ENCODE data around the gene FAHD1.
A peak's percentile ranks its signal among the peaks of the same experiment; 100 is the strongest.
"Not testable (repeated sequence)": the region's sequence is repeated elsewhere in the genome, so short reads cannot be mapped to it uniquely, and the experiment has no call there.

The FAHD1 gene

GRCh38 chr16:1871974-1872635, 45.1 kb downstream of the FAHD1 start, which contains the start of gene MEIOB:
MEIOB (minus strand) TSS chr16:1872164; CDS start chr16:1868175, 3,989 bp downstream.
- no peak for TF ChIP-seq CTCF (IDR thresholded peaks at IDR 0.05; ENCODE audit: low read depth, low read length, missing control alignments)
- DNase-seq (ENCODE audit: low read depth), result no peak
- in situ Hi-C loops (cut with HindIII; ENCODE audit: low sequenced_read_pairs), result no loop called here
- H3K4me3 ChIP-seq (ENCODE audit: low read depth, low read length), result peak within 1 kb of the TSS; percentile 14

GRCh38 chr16:1874854-1875253, 47.8 kb downstream of the FAHD1 start:
- no peak overlapping the region for H3K4me3 ChIP-seq (ENCODE audit: low read depth, low read length)
- in situ Hi-C loops (cut with HindIII; ENCODE audit: low sequenced_read_pairs), result no loop called here
- DNase-seq (ENCODE audit: low read depth), result no peak
- TF ChIP-seq CTCF (IDR thresholded peaks at IDR 0.05; ENCODE audit: low read depth, low read length, missing control alignments), result no peak

- DNase-seq (ENCODE audit: low read depth); H3K4me3 ChIP-seq (ENCODE audit: low read depth, low read length); in situ Hi-C loops (cut with HindIII; ENCODE audit: low sequenced_read_pairs): not testable (repeated sequence)
Observed at GRCh38 chr16:1876066-1876465, 49.1 kb downstream of the FAHD1 start.

- no peak for TF ChIP-seq CTCF (IDR thresholded peaks at IDR 0.05; ENCODE audit: low read depth, low read length, missing control alignments)
- in situ Hi-C loops (cut with HindIII; ENCODE audit: low sequenced_read_pairs), result no loop called here
- H3K4me3 ChIP-seq (ENCODE audit: low read depth, low read length), result no peak overlapping the region
- no peak for DNase-seq (ENCODE audit: low read depth)
Observed at GRCh38 chr16:1876468-1876867, 49.5 kb downstream of the FAHD1 start.

- no peak overlapping the region for H3K4me3 ChIP-seq (ENCODE audit: low read depth, low read length)
- DNase-seq (ENCODE audit: low read depth), result no peak
- TF ChIP-seq CTCF (IDR thresholded peaks at IDR 0.05; ENCODE audit: low read depth, low read length, missing control alignments), result no peak
- in situ Hi-C loops (cut with HindIII; ENCODE audit: low sequenced_read_pairs), result no loop called here
Observed at GRCh38 chr16:1877089-1877488, 50.1 kb downstream of the FAHD1 start.

- in situ Hi-C loops (cut with HindIII; ENCODE audit: low sequenced_read_pairs), result no loop called here
- no peak overlapping the region for H3K4me3 ChIP-seq (ENCODE audit: low read depth, low read length)
- TF ChIP-seq CTCF (IDR thresholded peaks at IDR 0.05; ENCODE audit: low read depth, low read length, missing control alignments), result no peak
- no peak for DNase-seq (ENCODE audit: low read depth)
Observed at GRCh38 chr16:1877804-1878203, 50.8 kb downstream of the FAHD1 start.

GRCh38 chr16:1878256-1878655, 51.2 kb downstream of the FAHD1 start:
- in situ Hi-C loops (cut with HindIII; ENCODE audit: low sequenced_read_pairs), result no loop called here
- TF ChIP-seq CTCF (IDR thresholded peaks at IDR 0.05; ENCODE audit: low read depth, low read length, missing control alignments), result no peak
- no peak overlapping the region for H3K4me3 ChIP-seq (ENCODE audit: low read depth, low read length)
- no peak for DNase-seq (ENCODE audit: low read depth)

Data from astrocyte of the cerebellum (primary cell).